SK-N-SH treated with all-trans-retinoic acid at 6 μM for 48 hours (cell line): ENCODE data around the gene EDARADD.

Experiments
- ATAC-seq: fragments of 200-7000 bp; cut with Tn5 transposase; 3 replicates; pipeline ENCODE4 v1.9.1; 2020; ENCODE audit warnings: mild to moderate bottlenecking, moderate library complexity
- BACH2 ChIP-seq: fragments of 250-450 bp; sonication (Bioruptor Pico); IDR thresholded peaks from 2 replicates; pipeline ENCODE4 v1.9.0; 2021; ENCODE audit warnings: mild to moderate bottlenecking, borderline replicate concordance
- CSDC2 ChIP-seq: fragments of 250-450 bp; sonication (Bioruptor Pico); IDR thresholded peaks from 2 replicates; pipeline ENCODE4 v1.5.0; 2020; ENCODE audit warnings: mild to moderate bottlenecking, moderate library complexity
- ESRRG ChIP-seq: fragments of 250-450 bp; sonication (Bioruptor Pico); IDR thresholded peaks from 2 replicates; pipeline ENCODE4 v1.6.1; 2021; ENCODE audit warnings: mild to moderate bottlenecking
- GLIS3 ChIP-seq: fragments of 250-450 bp; sonication (Bioruptor Pico); IDR thresholded peaks from 2 replicates; pipeline ENCODE4 v1.5.0; 2020; ENCODE audit warnings: mild to moderate bottlenecking, moderate library complexity
- ISL1 ChIP-seq: fragments of 250-450 bp; sonication (Bioruptor Pico); IDR thresholded peaks from 2 replicates; pipeline ENCODE4 v2.1.2; 2022; ENCODE audit warnings: mild to moderate bottlenecking, moderate library complexity
- OSR1 ChIP-seq: fragments of 250-450 bp; sonication (Bioruptor Pico); IDR thresholded peaks from 2 replicates; pipeline ENCODE4 v1.8.0; 2022; ENCODE audit warnings: moderate library complexity, mild to moderate bottlenecking, inconsistent platforms
- PPARA ChIP-seq: fragments of 250-450 bp; sonication (Bioruptor Pico); IDR thresholded peaks from 2 replicates; pipeline ENCODE4 v1.5.0; 2020; ENCODE audit warnings: mild to moderate bottlenecking, borderline replicate concordance
- RARB ChIP-seq: fragments of 250-450 bp; sonication (Bioruptor Pico); IDR thresholded peaks from 2 replicates; pipeline ENCODE4 v1.8.0; 2021; ENCODE audit warnings: mild to moderate bottlenecking, moderate library complexity
- SNAI2 ChIP-seq: fragments of 250-450 bp; sonication (Bioruptor Pico); IDR thresholded peaks from 2 replicates; pipeline ENCODE4 v1.5.0; 2020; ENCODE audit warnings: mild to moderate bottlenecking, moderate library complexity
- TCF4 ChIP-seq: fragments of 250-450 bp; sonication (Bioruptor Pico); IDR thresholded peaks from 2 replicates; pipeline ENCODE4 v1.8.0; 2021; ENCODE audit warnings: mild to moderate bottlenecking, moderate library complexity, borderline replicate concordance
- TOX ChIP-seq: fragments of 250-450 bp; sonication (Bioruptor Pico); IDR thresholded peaks from 2 replicates; pipeline ENCODE4 v1.8.0; 2021; ENCODE audit warnings: mild to moderate bottlenecking, moderate library complexity, borderline replicate concordance
- ZC3H10 ChIP-seq: fragments of 250-450 bp; sonication (Bioruptor Pico); IDR thresholded peaks from 2 replicates; pipeline ENCODE4 v1.5.1; 2021; ENCODE audit warnings: mild to moderate bottlenecking, moderate library complexity
- ZFP3 ChIP-seq: fragments of 250-450 bp; sonication (Bioruptor Pico); IDR thresholded peaks from 2 replicates; pipeline ENCODE4 v1.5.0; 2020; ENCODE audit warnings: mild to moderate bottlenecking, moderate library complexity
- ZFP30 ChIP-seq: fragments of 450-650 bp; formaldehyde crosslinking; IDR thresholded peaks from 2 replicates; pipeline ENCODE4 v1.5.0; 2022; ENCODE audit warnings: mild to moderate bottlenecking, moderate library complexity
- ZNF565 ChIP-seq: fragments of 450-650 bp; formaldehyde crosslinking; conservative IDR thresholded peaks from 2 replicates; pipeline ENCODE4 v1.5.0; 2020; ENCODE audit warnings: low read depth, mild to moderate bottlenecking, moderate library complexity
- ZNF70 ChIP-seq: fragments of 450-650 bp; formaldehyde crosslinking; IDR thresholded peaks from 2 replicates; pipeline ENCODE4 v1.5.0; 2020; ENCODE audit warnings: mild to moderate bottlenecking, moderate library complexity
- TF ChIP-seq, protein P1 (sequence below): fragments of 250-450 bp; sonication (Bioruptor Pico); IDR thresholded peaks from 2 replicates; pipeline ENCODE4 v1.8.0; 2021; ENCODE audit warnings: low read depth, mild to moderate bottlenecking, moderate library complexity, borderline replicate concordance
- TF ChIP-seq, protein P2 (sequence below): fragments of 250-450 bp; sonication (Bioruptor Pico); IDR thresholded peaks from 2 replicates; pipeline ENCODE4 v1.5.0; 2020; ENCODE audit warnings: mild to moderate bottlenecking, moderate library complexity
- TF ChIP-seq, protein P3 (sequence below): fragments of 250-450 bp; sonication (Bioruptor Pico); IDR thresholded peaks from 2 replicates; pipeline ENCODE4 v1.8.0; 2020; ENCODE audit warnings: mild to moderate bottlenecking, moderate library complexity, borderline replicate concordance
- TF ChIP-seq, protein P4 (sequence below): fragments of 250-450 bp; sonication (Bioruptor Pico); IDR thresholded peaks from 2 replicates; pipeline ENCODE4 v1.5.1; 2020; ENCODE audit warnings: low read depth, mild to moderate bottlenecking, moderate library complexity
- TF ChIP-seq, protein P5 (sequence below): fragments of 250-450 bp; sonication (Bioruptor Pico); IDR thresholded peaks from 2 replicates; pipeline ENCODE4 v1.5.1; 2021; ENCODE audit warnings: mild to moderate bottlenecking, moderate library complexity

EDARADD gene

DNA sequence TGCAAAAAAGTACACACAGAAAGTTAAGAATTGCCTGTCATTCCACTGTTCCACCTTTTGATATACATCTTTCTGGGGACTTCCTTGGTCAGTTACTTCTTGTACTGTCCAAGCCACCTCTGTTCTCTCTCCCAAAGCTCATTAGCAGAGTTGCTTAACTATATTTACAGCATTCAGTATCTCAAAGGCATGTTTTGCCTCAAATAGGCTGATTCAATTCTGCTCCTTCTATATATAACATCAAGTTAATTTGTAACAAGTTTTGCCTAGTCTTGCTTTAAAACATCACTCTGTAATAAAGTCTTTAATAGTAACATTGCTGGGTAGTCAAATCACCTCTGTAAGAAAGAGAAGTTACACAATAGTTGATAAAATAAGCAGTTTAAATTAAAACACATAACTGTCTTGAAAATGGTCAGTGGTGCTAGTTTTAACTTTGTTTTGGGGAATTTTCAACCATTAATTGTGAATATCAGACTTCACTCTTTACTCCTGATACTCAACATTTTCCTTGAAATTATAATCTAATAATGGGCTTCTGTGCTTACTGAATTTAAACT is 35.7 kb downstream of the EDARADD start:
- no peak for ATAC-seq

DNA sequence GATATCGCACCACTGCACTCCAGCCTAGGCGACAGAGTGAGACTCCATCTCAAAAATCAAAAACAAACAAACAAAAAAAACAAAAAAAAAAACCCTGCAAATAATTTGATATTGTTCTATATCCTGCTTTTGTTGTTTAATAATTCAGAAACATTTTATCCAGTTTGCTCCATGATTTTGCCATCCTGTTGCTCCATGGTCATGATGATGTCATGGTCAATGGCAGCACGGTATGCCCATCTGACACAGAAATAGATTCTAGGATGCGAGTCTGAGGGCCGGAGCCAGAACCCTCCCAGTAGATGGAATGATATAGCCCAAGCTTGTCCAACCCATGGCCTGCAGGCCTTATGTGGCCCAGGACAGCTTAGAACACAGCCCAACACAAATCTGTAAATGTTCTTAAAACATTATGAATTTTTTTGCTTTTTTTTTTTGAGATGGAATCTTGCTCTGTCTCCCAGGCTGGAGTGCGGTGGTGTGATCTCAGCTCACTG is 39.8 kb downstream of the EDARADD start:
- no peak for ATAC-seq
- TF ChIP-seq, protein P1, sequence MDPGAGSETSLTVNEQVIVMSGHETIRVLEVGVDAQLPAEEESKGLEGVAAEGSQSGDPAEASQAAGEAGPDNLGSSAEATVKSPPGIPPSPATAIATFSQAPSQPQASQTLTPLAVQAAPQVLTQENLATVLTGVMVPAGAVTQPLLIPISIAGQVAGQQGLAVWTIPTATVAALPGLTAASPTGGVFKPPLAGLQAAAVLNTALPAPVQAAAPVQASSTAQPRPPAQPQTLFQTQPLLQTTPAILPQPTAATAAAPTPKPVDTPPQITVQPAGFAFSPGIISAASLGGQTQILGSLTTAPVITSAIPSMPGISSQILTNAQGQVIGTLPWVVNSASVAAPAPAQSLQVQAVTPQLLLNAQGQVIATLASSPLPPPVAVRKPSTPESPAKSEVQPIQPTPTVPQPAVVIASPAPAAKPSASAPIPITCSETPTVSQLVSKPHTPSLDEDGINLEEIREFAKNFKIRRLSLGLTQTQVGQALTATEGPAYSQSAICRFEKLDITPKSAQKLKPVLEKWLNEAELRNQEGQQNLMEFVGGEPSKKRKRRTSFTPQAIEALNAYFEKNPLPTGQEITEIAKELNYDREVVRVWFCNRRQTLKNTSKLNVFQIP (CRISPR knock-in tag): no peak
- TF ChIP-seq, protein P2, sequence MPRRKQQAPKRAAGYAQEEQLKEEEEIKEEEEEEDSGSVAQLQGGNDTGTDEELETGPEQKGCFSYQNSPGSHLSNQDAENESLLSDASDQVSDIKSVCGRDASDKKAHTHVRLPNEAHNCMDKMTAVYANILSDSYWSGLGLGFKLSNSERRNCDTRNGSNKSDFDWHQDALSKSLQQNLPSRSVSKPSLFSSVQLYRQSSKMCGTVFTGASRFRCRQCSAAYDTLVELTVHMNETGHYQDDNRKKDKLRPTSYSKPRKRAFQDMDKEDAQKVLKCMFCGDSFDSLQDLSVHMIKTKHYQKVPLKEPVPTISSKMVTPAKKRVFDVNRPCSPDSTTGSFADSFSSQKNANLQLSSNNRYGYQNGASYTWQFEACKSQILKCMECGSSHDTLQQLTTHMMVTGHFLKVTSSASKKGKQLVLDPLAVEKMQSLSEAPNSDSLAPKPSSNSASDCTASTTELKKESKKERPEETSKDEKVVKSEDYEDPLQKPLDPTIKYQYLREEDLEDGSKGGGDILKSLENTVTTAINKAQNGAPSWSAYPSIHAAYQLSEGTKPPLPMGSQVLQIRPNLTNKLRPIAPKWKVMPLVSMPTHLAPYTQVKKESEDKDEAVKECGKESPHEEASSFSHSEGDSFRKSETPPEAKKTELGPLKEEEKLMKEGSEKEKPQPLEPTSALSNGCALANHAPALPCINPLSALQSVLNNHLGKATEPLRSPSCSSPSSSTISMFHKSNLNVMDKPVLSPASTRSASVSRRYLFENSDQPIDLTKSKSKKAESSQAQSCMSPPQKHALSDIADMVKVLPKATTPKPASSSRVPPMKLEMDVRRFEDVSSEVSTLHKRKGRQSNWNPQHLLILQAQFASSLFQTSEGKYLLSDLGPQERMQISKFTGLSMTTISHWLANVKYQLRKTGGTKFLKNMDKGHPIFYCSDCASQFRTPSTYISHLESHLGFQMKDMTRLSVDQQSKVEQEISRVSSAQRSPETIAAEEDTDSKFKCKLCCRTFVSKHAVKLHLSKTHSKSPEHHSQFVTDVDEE: no peak
- TF ChIP-seq RARB (CRISPR knock-in tag) (no peak), ZNF70 (CRISPR knock-in tag) (no peak), BACH2 (CRISPR knock-in tag) (no peak)
- TF ChIP-seq, protein P3, sequence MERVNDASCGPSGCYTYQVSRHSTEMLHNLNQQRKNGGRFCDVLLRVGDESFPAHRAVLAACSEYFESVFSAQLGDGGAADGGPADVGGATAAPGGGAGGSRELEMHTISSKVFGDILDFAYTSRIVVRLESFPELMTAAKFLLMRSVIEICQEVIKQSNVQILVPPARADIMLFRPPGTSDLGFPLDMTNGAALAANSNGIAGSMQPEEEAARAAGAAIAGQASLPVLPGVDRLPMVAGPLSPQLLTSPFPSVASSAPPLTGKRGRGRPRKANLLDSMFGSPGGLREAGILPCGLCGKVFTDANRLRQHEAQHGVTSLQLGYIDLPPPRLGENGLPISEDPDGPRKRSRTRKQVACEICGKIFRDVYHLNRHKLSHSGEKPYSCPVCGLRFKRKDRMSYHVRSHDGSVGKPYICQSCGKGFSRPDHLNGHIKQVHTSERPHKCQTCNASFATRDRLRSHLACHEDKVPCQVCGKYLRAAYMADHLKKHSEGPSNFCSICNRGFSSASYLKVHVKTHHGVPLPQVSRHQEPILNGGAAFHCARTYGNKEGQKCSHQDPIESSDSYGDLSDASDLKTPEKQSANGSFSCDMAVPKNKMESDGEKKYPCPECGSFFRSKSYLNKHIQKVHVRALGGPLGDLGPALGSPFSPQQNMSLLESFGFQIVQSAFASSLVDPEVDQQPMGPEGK (CRISPR knock-in tag): no peak

More for the DNA sequence above, 35.7 kb downstream of the EDARADD start:
- no peak for TF ChIP-seq ESRRG
- no peak for TF ChIP-seq ZFP3
- no peak for TF ChIP-seq OSR1 (CRISPR knock-in tag)
- TF ChIP-seq TCF4 (CRISPR knock-in tag): no peak
- TF ChIP-seq, protein P1 (CRISPR knock-in tag): no peak
- TF ChIP-seq GLIS3 (CRISPR knock-in tag): no peak
- no peak for TF ChIP-seq SNAI2
- no peak for TF ChIP-seq TOX (CRISPR knock-in tag)
- TF ChIP-seq, protein P4, sequence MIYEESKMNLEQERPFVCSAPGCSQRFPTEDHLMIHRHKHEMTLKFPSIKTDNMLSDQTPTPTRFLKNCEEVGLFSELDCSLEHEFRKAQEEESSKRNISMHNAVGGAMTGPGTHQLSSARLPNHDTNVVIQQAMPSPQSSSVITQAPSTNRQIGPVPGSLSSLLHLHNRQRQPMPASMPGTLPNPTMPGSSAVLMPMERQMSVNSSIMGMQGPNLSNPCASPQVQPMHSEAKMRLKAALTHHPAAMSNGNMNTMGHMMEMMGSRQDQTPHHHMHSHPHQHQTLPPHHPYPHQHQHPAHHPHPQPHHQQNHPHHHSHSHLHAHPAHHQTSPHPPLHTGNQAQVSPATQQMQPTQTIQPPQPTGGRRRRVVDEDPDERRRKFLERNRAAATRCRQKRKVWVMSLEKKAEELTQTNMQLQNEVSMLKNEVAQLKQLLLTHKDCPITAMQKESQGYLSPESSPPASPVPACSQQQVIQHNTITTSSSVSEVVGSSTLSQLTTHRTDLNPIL: no peak
- no peak for TF ChIP-seq PPARA (CRISPR knock-in tag)

DNA sequence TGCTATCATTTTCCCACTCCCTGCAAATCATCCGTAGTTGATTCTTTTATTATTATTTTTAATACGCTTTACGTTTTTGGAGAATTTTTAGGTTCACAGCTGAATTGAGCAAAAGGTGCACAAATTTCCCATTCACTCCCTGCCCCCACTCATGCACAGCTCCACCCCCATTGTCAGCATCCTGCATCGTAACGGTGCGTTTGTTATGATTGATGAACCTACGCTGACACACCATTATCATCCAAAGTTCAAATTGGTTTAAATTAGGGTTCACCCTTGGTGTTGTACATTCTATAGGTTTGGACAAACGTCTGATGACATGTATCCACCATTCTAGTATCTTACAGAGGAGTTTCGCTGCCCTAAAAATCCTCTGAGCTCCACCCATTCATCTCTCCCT is 44.5 kb downstream of the EDARADD start:
- ATAC-seq: no peak
- TF ChIP-seq CSDC2 (CRISPR knock-in tag) (no peak), ZC3H10 (CRISPR knock-in tag) (no peak), ZFP30 (CRISPR knock-in tag) (no peak), ISL1 (CRISPR knock-in tag) (no peak), SNAI2 (no peak), ZNF565 (CRISPR knock-in tag) (no peak), ZNF70 (CRISPR knock-in tag) (no peak)
- TF ChIP-seq, protein P4: no peak
- TF ChIP-seq, protein P5, sequence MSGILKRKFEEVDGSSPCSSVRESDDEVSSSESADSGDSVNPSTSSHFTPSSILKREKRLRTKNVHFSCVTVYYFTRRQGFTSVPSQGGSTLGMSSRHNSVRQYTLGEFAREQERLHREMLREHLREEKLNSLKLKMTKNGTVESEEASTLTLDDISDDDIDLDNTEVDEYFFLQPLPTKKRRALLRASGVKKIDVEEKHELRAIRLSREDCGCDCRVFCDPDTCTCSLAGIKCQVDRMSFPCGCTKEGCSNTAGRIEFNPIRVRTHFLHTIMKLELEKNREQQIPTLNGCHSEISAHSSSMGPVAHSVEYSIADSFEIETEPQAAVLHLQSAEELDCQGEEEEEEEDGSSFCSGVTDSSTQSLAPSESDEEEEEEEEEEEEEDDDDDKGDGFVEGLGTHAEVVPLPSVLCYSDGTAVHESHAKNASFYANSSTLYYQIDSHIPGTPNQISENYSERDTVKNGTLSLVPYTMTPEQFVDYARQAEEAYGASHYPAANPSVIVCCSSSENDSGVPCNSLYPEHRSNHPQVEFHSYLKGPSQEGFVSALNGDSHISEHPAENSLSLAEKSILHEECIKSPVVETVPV: no peak
- TF ChIP-seq, protein P2: no peak
